HG03460 (cell line): Measurements from ENCODE around the gene LRRC45.

Source experiments
- ATAC-seq: cut with Tn5 transposase; IDR thresholded peaks from one replicate; pipeline ENCODE4 v1.9.1; 2021; ENCODE audit not compliant: unreplicated experiment

Gene LRRC45

GRCh38 chr17:82080048-82080788 is 57.1 kb downstream of the LRRC45 start:
- ATAC-seq = no peak
